Lung microvascular endothelial cell (primary cell): ENCODE measurements around the gene PDE4D. TPM values are rescaled to one million over a fixed set of nuclear protein-coding genes. Genes with fewer than 3 reads are reported as not detected.

Source experiments
- DNase-seq, 2 donors: peaks; one replicate each; pipeline versions ENCODE4 v3.0.0 to v3.0.0-alpha.2; 2010; ENCODE audit warnings: low read depth in 2 of 2
- total RNA-seq: library from RNA; depleted of rRNA; stranded (reverse); fragments of >200 nt; gene quantifications from 2 replicates; pipeline ENCODE4 v1.2.1, GENCODE V29; 2014

The PDE4D gene
- total RNA-seq, 1 donor from 2014 or later, result 23.8 TPM

GRCh38 chr5:59368951-59369350 lies 524.6 kb downstream of the PDE4D start:
- DNase-seq, result no peak

GRCh38 chr5:59367791-59368394 lies 525.6 kb downstream of the PDE4D start:
- DNase-seq, result peak; percentile 71 to 77

GRCh38 chr5:59366784-59367183 lies 526.7 kb downstream of the PDE4D start:
- DNase-seq, result no peak

- no peak for DNase-seq
These were observed 531.1 kb downstream of the PDE4D start for GRCh38 chr5:59362438-59362837.

GRCh38 chr5:59361454-59361853 lies 532.1 kb downstream of the PDE4D start:
- DNase-seq, result no peak

GRCh38 chr5:59360130-59360555 lies 533.4 kb downstream of the PDE4D start:
- DNase-seq, result no peak

- DNase-seq, result no peak
These were observed 535.3 kb downstream of the PDE4D start for GRCh38 chr5:59358005-59358861.

GRCh38 chr5:59357381-59357977 lies 536.0 kb downstream of the PDE4D start:
- peak in 1 of 2 donors; percentile 53 for DNase-seq

- DNase-seq, result peak; percentile 45 to 51
These were observed 536.6 kb downstream of the PDE4D start for GRCh38 chr5:59356813-59357380.

GRCh38 chr5:59354811-59355210 lies 538.7 kb downstream of the PDE4D start:
- DNase-seq, result peak; percentile 11 to 74

- no peak for DNase-seq
These were observed 539.3 kb downstream of the PDE4D start for GRCh38 chr5:59354274-59354673.

GRCh38 chr5:59351076-59351794 lies 542.3 kb downstream of the PDE4D start:
- peak in 1 of 2 donors; percentile 17 for DNase-seq

- DNase-seq, result peak in 1 of 2 donors; percentile 42
These were observed 545.3 kb downstream of the PDE4D start for GRCh38 chr5:59348189-59348588.

- DNase-seq, result no peak
These were observed 546.5 kb downstream of the PDE4D start for GRCh38 chr5:59346982-59347381.

- DNase-seq, result no peak
These were observed 547.0 kb downstream of the PDE4D start for GRCh38 chr5:59346514-59346913.

- DNase-seq, result no peak
These were observed 551.3 kb downstream of the PDE4D start for GRCh38 chr5:59342181-59342580.

GRCh38 chr5:59341760-59342159 lies 551.8 kb downstream of the PDE4D start:
- DNase-seq, result no peak

GRCh38 chr5:59341155-59341554 lies 552.4 kb downstream of the PDE4D start:
- DNase-seq, result no peak

- no peak for DNase-seq
These were observed 552.9 kb downstream of the PDE4D start for GRCh38 chr5:59340637-59341036.

- no peak for DNase-seq
These were observed 556.3 kb downstream of the PDE4D start for GRCh38 chr5:59337240-59337639.

GRCh38 chr5:59335544-59335943 lies 558.0 kb downstream of the PDE4D start:
- DNase-seq, result no peak
